ENCODE measurements around the gene CD48.

DNA sequence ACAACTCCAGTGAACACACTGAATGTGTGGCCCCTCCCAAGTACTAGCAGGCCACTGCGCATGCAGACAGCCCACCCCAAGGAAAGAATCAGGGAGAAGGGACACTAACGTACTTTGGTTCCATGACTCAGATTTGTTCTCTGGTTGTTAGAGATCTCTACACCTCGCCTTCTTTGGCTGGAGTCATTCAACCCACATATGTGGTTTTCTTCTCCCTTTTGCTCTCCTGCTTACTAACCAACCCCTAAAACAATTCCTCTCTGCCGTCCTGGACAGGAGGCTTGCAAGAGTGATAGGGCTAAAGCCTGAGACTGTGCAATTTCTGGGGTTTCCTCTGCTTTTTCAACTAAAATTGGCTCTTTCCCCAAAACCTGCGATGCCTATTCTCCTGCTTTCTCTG is 5.7 kb upstream of the CD48 start:
- no peak for TF ChIP-seq EZH2 (IDR thresholded peaks at IDR 0.05; ENCODE audit: borderline replicate concordance, low read depth, low read length, severe bottlenecking)
- TF ChIP-seq, protein P1, sequence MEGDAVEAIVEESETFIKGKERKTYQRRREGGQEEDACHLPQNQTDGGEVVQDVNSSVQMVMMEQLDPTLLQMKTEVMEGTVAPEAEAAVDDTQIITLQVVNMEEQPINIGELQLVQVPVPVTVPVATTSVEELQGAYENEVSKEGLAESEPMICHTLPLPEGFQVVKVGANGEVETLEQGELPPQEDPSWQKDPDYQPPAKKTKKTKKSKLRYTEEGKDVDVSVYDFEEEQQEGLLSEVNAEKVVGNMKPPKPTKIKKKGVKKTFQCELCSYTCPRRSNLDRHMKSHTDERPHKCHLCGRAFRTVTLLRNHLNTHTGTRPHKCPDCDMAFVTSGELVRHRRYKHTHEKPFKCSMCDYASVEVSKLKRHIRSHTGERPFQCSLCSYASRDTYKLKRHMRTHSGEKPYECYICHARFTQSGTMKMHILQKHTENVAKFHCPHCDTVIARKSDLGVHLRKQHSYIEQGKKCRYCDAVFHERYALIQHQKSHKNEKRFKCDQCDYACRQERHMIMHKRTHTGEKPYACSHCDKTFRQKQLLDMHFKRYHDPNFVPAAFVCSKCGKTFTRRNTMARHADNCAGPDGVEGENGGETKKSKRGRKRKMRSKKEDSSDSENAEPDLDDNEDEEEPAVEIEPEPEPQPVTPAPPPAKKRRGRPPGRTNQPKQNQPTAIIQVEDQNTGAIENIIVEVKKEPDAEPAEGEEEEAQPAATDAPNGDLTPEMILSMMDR (IDR thresholded peaks at IDR 0.05; ENCODE audit: borderline replicate concordance, extremely low read depth, low read length, poor library complexity, severe bottlenecking), result no peak

Measured in DND-41 (cell line).